DMS79 treated with DMSO at 0.1 percent for 48 hours (cell line): ENCODE measurements around the gene MCAM.

Source experiments
- DNase-seq: peaks from one replicate; lab custom pipeline; 2025; lab: John Stamatoyannopoulos, UW

MCAM gene

GRCh38 chr11:119345685-119346084, 28.8 kb upstream of the MCAM start:
- DNase-seq: no peak

GRCh38 chr11:119344291-119345010, 27.5 kb upstream of the MCAM start:
- DNase-seq: no peak

- DNase-seq: no peak
Measured at GRCh38 chr11:119343726-119344125, 26.8 kb upstream of the MCAM start.

DNA sequence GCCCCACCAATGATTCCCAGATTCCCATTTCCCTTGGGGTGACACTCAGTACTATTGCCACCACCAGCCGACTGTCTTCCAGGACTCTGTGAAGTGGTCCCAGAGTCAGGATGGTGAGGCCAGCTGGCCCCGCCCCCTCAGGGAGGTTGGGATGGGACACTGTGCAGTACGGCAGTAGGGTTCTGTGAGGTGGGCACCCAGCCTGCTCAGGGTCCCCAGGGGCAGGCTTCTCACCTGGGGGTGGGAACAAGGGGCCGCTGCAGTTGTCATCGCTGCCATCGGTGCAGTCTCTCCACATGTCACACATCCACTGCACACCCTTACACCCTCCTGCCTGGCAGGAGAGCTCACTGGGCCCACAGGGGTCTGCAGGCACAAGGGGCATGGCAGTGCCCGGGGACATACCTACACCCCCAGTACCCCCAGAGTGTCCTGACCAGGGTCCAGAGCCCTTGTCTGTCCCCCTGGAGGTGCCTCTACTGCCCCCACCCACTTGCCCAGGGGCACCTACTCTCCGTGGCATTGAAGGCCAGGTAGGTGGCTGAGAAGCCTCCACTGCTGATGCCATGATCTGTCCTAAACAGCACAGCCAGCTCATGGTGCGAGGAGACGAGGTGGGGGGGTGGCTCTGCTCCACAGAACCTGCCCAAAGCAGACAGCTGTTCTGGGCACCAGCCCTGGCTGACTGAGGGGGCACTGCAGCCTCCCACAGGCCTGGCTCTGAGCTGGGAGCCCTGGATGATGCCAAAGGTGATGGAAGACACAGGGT, 25.6 kb upstream of the MCAM start:
- DNase-seq: no peak

DNA sequence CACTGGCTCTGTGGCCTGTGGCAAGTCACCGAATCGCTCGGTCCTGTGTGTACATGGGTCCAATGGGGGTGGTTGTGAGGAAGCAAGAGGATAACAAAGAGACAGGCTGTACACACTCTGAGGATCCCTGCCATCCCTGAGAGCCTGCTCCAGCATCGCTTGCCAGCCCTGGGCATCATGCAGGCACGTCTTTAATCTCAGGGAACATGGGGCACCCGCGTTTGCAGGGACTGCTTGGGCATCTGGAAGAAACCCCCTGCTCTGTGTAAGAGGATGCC, 25.0 kb upstream of the MCAM start:
- DNase-seq: no peak

DNA sequence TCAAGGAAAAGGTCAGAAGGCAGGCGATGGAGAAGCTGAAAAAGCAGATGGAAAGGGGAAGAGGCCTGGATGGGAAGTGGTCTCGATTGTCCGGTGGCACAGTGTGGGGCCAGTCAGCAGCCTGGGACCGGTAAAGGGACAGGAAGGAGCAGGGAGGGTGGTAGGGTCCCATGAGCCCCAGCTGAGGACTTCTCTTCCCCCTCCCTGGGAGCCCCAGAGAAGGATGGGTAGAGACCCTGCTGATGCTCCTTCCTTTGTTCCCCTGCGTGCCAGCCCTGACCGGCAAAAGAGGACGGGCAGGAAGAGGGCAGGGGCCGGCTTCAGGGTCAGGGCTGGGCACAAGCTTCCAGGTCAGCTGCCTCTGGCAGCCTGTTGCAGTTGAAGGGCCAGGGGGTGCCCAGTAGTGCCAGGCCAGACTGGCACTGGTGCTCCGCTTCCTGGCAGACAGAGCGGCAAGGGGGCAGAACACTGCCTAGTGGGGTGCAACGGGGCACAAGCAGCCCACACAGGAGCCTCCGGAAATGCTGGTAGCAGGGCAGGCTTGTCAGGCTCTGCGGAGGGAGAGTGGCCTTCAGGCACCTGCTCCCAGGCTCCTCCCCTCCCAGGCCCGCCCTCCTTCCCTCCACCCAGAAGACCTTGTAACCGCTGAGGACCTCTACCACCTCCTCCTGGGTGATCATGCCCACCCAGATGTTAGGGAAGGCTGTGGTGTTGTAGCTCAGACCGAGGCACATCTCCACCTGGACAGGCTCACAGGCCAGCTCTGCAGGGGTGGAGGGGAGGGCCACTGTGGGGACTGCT, 24.5 kb upstream of the MCAM start:
- DNase-seq: no peak

- no peak for DNase-seq
Measured at GRCh38 chr11:119340335-119341221, 23.6 kb upstream of the MCAM start, which contains the start of gene C1QTNF5. Gene C1QTNF5, minus strand, starts transcription at chr11:119340883. Its CDS starts 486 bp downstream, at chr11:119340397.

GRCh38 chr11:119339589-119340334, 22.8 kb upstream of the MCAM start:
- no peak for DNase-seq

- no peak for DNase-seq
Measured at GRCh38 chr11:119338965-119339588, 22.1 kb upstream of the MCAM start.

DNA sequence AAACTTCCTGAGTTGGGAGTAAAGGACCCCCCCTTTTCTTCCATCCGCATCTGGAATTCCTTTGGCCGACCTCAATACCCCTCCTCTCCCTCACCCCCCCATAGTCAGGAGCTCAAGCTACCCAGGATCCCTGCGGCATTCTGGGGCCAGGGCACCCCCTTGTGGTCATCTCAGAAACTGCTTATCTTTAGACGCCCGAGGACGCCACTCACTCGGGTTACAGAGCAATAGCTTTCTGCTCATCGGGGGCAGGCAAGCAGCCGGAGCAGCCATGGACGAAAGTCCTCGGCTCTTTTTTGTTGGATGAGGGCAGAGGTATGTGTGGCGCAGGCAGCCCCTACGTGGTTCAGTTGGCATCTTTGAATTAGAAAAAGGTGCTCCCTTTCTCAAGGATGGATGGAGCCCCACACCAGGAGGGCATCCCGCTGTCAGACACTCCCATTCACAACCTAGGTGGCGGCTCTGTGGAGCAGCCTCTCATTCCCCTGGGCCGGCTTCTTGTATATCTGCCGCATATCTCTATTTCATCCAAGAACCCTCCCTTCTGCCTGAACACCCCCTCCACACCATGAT, 21.5 kb upstream of the MCAM start:
- DNase-seq: peak; percentile 35

DNA sequence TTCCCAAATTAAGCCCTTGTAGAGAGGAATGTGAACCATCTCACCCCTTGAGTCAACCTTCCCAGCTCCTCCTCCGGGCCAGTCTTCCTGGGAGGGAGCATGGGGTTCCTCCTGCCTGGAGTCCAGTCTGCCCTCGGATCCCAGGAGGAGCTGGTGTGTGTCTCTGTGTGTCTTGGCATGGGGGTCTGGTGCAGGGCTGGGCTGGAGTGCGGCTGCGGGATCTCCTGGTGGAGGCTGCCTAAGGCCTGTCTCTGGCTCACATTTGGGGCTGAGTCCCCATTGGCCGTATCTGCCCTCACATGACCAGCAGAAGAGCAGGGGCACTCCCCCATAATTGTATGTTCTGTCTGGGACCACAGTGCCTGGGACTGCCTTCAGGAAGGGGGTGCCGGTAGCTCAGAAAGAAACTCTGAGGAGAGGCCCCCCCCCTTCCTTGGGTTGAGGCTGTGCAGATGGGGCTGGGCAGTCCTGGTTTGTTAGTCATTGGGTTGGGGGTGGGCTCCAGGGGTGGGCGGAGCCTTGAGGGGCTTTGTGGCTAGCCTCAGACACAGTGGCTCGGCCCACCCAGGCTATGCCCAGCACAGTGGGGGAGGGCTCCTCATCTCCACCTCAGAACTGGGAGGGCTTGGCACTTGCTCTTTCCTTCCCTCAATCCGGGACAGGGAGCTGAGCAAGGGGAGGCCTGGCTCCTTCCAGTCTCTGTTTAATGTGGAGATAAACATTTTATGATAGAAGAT, 20.8 kb upstream of the MCAM start:
- no peak for DNase-seq

DNA sequence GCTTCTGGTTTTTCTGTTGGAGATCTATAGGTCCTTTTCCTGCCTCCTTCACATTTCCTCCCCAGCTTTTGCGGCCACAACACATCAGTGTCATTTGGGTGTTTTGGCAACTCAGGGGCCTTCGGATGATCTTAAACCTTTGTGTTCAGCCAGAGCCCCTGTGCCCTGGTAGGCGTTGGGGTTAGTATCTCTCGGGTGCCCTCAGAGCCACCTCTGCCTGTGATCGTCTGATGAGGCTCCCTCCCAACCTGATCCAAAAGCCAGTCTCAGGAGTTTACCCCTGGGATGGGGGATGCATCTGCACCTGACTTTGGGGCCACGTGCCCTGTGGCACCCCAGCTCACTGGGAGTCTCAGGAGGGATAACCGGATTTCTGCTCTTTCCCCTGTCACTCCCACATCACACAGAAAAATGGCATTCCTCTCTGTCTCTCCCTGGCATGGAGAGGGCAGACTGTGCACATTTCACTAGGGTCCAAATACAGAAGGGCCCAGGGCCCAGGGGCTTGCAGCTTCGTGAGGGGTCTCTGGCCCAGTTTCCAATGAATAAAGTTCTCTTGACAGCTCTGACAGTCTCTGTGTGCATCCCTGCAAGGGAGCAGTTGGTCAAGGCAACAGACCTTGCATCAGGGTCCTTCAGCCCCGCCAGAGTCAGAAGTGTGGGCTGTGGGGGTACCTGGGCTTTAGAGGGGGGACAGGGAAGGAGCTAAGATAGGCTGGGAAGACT, 20.0 kb upstream of the MCAM start:
- DNase-seq: no peak

DNA sequence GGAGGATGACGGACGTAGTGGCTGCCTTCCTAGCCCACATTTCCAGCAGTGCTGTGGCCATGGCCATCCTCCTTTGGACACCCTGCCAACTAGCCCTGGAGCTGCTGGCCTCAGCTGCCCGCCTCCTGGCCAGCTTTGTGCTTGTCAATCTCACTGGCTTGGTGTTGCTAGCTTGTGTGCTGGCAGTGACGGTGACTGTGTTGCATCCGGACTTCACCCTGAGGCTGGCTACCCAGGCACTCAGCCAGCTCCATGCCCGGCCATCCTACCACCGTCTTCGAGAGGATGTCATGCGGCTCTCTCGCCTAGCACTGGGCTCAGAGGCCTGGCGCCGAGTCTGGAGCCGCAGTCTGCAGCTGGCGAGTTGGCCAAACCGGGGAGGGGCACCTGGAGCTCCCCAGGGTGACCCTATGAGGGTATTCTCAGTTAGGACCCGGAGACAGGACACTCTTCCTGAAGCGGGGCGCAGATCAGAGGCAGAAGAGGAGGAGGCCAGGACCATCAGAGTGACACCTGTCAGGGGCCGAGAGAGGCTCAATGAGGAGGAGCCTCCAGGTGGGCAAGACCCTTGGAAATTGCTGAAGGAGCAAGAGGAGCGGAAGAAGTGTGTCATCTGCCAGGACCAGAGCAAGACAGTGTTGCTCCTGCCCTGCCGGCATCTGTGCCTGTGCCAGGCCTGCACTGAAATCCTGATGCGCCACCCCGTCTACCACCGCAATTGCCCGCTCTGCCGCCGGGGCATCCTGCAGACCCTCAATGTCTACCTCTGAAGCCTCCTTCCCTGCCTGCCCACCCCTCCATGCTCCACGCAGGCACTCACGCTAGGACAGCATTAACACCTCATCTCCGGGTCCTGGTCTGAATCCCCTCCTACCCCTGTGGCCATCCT, 19.0 kb upstream of the MCAM start:
- DNase-seq: no peak

GRCh38 chr11:119335091-119335654, 18.2 kb upstream of the MCAM start:
- no peak for DNase-seq

- peak; percentile 99 for DNase-seq
Measured at GRCh38 chr11:119334174-119334930, 17.4 kb upstream of the MCAM start, which contains the start of gene RNF26. Gene RNF26, plus strand, starts transcription at chr11:119334527. Its CDS starts 596 bp downstream, at chr11:119335123.

GRCh38 chr11:119332111-119332765, 15.3 kb upstream of the MCAM start:
- DNase-seq: no peak
